Stimulated activated CD4-positive, alpha-beta T cell treated with anti-CD3 and anti-CD28 coated beads, Interleukin-12 subunit alpha, Interleukin-12 subunit beta, amount 100 ng/mL, for 24 hours (primary cell): ENCODE measurements around the gene SYTL3.
A peak's percentile ranks its signal among the peaks of the same experiment; 100 is the strongest.
"Not testable (repeated sequence)": the region's sequence is repeated elsewhere in the genome, so short reads cannot be mapped to it uniquely, and the experiment has no call there.

ENCODE experiments used
- DNase-seq, 2 experiments: peaks; one replicate each; pipeline ENCODE4 v3.0.0-alpha.2; 2020; ENCODE audit warnings: low read depth in 2 of 2

Gene SYTL3

DNA sequence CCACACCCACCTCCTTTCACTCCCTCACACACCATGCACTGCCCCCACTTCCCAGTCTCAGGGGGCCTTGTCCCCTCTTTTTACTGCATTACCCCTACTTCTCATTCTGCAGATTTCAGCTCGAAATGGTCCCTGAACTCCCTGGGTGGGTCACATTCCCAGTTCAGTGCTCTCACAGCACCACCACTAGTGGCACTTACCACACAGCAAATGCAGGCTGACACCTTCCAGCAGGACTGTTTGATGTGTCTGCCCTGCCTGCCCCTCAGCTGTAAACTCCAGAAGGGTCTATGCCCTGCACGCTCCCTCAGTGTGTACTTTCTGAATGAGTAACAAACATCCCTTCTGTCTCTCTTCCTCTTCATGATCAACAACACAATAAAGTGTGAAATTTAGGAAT, 9.3 kb upstream of the SYTL3 start:
- no peak for DNase-seq

GRCh38 chr6:158642097-158642601, 7.7 kb upstream of the SYTL3 start:
- DNase-seq = no peak

GRCh38 chr6:158643836-158644230, 6.0 kb upstream of the SYTL3 start:
- DNase-seq = no peak

DNA sequence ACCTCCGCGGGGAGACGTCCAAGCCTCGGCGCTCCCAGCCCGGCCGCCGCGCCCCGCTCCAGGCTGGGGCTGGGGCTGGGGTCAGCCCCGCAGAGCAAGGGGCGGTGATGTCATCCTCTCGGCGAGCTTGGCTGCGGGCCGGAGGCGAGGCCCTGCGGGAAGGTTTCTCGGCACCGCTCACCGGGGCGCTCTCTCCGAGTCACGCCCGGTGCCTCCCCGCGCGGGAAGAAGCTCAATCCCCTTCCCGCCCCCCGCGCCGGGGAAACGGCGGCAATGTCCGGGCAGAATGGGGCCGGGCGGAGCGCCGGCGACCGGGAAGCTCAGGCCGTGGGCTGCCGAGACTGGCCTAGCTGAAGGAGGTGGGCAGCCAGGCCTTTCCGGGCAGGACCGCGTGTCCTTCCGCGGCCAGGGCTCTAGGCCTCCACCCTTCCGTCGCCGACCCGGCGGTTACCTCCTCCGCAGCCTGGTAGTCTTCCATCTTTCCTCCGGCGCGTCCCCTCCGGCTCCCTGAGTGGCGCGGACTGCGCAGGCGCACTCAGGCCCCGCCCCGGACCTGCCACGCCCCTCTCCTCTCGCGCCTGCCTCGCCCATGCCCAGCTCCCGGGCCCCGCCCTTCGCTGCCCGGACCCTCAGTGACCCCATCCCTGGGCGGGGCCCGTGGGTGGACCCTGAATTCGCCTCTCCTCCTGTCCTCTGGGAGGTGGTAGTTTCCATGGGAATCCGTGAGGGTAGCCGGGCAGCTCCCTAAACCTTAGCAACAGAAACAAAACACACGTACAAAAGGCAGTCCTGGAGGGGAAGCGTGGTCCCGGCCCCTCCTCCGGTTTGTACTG, 5.4 kb upstream of the SYTL3 start, which contains the start of gene DYNLT1:
Gene DYNLT1 (minus strand): TSS at position 513 of the 833 bp plus-strand sequence. CDS start 35 bp downstream, at position 478.
- peak; percentile 82 to 88 for DNase-seq

DNA sequence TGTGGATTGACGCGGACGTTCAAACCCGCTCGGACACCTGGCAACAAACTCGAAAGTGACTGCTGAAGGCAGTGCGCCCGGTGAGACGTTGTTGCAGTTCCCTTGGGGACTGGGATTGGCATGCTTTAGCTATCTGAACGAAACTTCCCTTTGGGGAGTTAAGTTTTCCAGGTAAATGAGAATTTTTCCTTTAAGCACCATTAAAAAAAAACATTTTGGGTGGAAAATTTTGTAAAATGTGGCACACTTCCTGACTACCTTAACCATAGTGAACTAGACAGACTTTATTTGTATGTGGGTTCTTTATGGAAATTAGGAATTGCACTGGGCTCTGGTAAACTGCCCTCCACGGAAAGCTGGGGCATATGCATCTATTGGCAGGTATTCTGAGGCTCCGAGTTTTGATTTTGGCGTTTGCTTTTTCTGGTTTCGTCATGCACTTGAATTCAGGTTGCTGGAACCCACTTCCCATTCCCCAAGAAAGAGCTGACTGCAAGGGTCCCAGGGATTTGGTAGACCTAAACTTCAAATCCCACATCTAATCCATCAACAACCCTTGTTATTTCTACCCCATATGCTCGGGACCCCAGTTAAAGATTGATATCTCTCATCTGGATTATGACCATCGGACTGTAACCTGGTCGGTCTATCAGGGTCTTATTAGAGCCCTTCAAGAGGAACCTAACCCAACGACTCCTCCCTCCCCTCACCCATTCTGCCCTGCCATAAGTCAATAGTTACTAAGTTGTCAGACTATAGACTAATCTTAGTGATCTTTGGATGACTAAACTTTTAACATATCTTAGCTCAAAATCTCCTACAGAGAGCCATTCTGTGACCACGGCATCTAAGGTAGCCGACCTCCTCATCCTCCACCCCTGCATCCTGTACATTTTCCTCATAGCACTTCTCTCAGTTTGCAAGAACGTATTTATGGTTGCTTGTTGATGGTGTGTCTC, 4.5 kb upstream of the SYTL3 start:
- DNase-seq = no peak

DNA sequence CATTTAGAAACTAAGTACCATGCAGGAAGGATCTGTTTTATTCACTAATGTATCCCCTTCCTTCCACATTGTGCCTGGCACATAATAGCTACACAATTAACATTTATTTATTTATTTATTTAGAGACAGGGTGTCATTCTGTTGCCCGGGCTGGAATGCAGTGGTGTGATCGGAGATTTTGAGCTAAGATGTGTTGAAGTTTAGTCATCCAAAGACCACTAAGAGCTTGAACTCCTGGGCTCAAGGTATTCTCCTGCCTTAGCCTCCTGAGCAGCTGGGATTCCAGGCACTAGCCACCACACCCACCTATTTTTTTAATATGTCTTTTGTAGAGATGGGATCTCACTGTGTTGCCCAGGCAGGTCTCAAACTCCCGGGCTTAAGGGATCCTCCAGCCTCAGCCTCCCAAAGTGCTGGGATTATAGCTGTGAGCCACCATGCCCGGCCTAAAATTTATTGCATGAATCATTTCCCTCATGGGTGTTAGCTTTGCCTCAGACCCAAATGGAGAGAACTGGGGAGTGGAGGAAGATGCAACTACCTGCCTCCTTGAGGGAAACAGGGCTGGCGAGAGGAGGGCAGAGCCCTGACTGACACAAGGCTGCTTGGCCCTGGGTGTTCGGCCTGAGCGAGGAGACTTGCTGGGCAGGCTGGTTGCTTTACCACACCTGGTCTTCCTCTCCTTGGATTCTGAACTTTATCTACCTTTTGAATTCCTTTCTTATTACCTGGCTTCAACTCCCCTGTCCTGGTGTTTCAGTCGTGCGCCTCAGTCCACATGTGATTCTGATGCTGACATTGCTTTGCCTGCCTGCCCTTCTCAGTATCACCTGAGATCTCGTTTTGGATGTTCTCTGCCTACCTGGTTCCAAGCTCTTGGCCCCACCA, 3.6 kb upstream of the SYTL3 start:
- DNase-seq = no peak

- no peak for DNase-seq
These were observed 2.4 kb upstream of the SYTL3 start for GRCh38 chr6:158647501-158647900.

- no peak for DNase-seq
These were observed 1.1 kb upstream of the SYTL3 start for GRCh38 chr6:158648682-158649131.

GRCh38 chr6:158651981-158652737, 2.3 kb downstream of the SYTL3 start:
- not testable (repeated sequence) for DNase-seq

DNA sequence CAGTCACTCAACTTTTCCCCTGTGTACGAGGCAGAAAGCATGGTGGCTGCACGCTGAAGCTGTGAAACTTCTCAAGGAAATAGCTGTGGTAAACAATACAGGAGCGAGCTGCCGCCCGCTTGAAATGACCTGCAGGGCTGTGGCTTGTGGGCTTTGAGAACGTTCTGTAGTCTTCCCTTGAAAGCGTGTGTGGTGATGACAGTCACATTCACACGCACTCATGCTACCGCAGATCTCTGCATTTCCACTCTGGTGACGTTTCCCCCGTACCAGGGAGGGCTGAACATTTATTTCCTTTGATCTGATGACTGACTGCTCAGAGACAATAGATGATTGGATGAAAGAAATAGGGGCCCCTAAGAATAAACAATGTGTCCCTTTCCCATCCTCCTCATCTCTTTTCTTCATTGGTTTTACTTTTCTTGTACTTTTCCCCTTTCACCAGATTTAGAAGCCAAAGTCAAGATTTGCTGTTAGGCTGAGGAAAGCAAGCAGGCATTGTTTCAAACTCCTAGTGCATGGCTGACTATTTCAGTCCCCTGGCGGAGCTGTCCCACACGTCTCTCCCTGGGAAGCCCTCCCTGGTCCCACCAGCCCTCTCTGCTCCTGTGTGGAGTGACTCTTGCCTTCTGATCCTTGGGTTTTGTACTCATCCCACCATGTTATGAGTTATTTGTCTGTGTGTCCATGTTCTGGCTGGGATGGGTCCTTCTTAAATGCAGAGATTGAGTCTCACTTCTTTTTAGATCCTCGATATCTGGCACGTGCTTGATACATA, 3.9 kb downstream of the SYTL3 start:
- peak; percentile 74 to 81 for DNase-seq

GRCh38 chr6:158654498-158654897, 4.6 kb downstream of the SYTL3 start:
- DNase-seq = no peak

DNA sequence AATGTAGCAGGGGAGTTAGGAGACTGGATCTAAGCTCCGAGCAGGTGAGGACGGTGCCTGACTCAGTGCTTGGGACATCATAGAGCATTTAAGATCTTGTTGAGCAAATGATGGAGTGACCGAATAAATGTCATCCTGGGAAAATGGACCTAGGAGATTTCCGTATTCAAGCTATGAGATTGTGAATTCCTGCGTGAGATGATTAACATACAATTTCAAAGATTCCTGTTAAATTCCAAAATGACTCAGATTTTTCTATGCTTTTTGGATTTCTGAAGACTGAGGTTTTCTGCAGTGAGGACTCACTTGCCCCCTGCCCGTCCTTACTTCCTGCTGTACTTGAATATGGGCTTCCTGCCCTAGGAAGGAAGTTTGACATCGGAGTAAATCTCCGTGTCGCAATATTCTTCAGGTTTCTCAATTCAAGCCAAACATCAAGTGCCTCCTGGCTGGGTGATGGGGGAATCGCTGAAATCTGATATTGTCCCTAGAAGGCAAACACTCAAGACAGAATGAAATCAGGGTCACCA, 5.2 kb downstream of the SYTL3 start:
- no peak for DNase-seq

- no peak for DNase-seq
These were observed 6.0 kb downstream of the SYTL3 start for GRCh38 chr6:158655569-158656450.

DNA sequence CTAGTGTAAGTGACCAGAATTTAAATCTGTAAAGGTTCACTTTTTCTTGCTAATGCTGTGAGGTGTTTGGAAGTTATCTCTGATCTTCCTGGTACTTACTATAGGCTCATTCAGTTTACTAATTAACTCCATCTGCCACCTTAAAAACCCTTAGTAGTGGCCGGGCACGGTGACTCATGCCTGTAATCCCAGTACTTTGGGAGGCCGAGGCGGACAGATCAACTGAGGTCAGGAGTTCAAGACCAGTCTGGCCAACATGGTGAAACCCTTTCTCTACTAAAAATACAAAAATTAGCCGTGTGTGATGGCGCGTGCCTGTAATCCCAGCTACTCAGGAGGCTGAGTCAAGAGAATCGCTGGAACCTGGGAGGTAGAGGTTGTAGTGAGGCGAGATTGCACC, 7.1 kb downstream of the SYTL3 start:
- not testable (repeated sequence) for DNase-seq

DNA sequence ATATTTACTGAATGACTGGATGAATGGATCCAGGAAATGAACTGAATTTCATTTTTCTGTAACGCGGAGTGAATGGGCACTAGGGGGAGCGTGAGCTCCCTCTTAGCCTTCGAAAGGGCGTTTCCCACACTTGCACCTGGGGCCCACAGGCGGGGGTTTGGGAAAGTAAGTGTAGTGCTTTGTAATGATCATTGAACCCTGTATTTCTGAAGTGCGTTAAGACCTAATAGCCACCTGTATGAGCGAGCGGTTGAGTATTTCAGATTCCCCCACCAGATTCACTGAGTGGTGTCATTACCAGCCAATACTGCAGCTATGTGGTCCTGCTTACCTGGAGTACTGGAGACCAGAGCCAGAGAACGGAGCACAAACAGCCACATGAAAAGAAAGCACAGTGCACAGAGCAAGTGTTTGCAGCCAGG, 10.5 kb downstream of the SYTL3 start:
- no peak for DNase-seq

DNA sequence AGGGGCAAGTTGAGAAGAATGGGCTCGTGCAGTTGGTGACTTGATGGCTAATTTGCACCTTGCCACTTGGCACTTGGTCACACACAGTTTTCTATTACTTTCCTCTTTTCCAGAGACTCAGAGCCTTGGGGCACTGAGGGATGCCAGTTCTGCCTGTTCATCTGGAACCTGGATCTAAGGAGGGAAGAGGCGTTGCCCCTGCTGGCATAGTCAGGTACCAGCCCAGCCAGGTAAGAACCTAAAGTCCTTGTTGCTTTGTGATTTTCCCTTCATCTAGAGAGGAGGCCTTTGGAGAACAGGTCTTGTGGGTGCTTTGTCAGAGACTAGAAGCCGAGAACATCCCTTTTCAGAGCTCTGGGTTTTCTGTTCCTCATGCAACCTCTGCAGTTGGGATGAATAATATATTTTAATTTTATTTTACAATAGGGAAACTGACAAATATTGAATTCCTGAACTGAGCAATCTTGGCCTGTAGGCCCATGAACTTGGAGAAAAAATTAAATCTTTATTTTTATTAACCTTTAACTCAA, 11.4 kb downstream of the SYTL3 start:
- no peak for DNase-seq

DNA sequence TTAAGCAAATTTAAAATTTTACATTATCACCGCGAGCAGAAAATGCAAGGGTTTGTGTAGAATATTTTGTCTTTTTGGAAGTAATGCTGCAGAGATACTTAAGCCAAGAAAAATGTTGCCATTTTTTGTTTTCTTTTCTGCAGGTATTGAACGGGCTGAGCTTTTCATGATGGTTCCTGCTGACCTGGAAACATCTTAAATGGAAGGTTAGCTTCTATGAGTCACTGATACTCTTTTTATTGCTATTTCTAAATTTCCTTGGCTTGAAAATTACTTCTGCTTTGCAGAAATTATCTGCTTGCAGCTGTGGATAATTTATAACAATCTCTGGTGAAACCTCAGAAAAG, 12.7 kb downstream of the SYTL3 start:
- DNase-seq = no peak

GRCh38 chr6:158662954-158663624, 13.2 kb downstream of the SYTL3 start:
- DNase-seq = no peak
